Kidney (tissue), 22 donors: ENCODE results near the gene LTO1. TPM values are rescaled to one million over a fixed set of nuclear protein-coding genes. Genes with fewer than 3 reads are reported as not detected.

Experiments
- DNase-seq, 5 donors: peaks; one replicate each; pipeline ENCODE4 v3.0.0-alpha.2; 2013 to 2020
- FAIRE-seq: peaks from 2 replicates; lab custom pipeline; 2012; peaks lifted over from hg19 to GRCh38; lab: Jason Lieb, UNC
- H3K27ac ChIP-seq, 2 donors: one replicate each; pipeline ENCODE4 v1.7.0; 2013; ENCODE audit warnings: low read depth in 2 of 2, low read length in 2 of 2, inconsistent platforms in 1 of 2
- H3K27me3 ChIP-seq: one replicate; pipeline ENCODE4 v1.7.1; 2013; ENCODE audit warnings: low read length, inconsistent platforms; ENCODE audit not compliant: control insufficient read depth, insufficient read depth
- H3K36me3 ChIP-seq, 3 donors: one replicate each; pipeline versions ENCODE4 v1.7.0 to v1.7.1; 2013; ENCODE audit warnings: low read length in 3 of 3, control low read depth in 1 of 3, inconsistent platforms in 1 of 3; ENCODE audit not compliant: insufficient read depth in 3 of 3, control insufficient read depth in 2 of 3
- H3K4me1 ChIP-seq, 3 donors: one replicate each; pipeline versions ENCODE4 v1.7.0 to v1.7.1; 2013; ENCODE audit warnings: low read length in 3 of 3, inconsistent platforms in 1 of 3, low read depth in 1 of 3; ENCODE audit not compliant: control insufficient read depth in 2 of 3, insufficient read depth in 2 of 3
- H3K4me3 ChIP-seq, 3 donors: one replicate each; pipeline versions ENCODE4 v1.7.0 to v1.8.1; 2013; ENCODE audit warnings: low read length in 3 of 3, control low read depth in 1 of 3, inconsistent platforms in 1 of 3
- H3K9ac ChIP-seq, 3 donors: one replicate each; pipeline versions ENCODE4 v1.7.0 to v1.7.1; 2013; ENCODE audit warnings: low read length in 3 of 3, control low read depth in 1 of 3, inconsistent platforms in 1 of 3
- H3K9me3 ChIP-seq, 3 donors: one replicate each; pipeline versions ENCODE4 v1.7.0 to v1.7.1; 2013; ENCODE audit warnings: low read length in 3 of 3, control low read depth in 1 of 3, inconsistent platforms in 1 of 3; ENCODE audit not compliant: control insufficient read depth in 2 of 3, insufficient read depth in 1 of 3
- CTCF ChIP-seq: IDR thresholded peaks from 3 replicates; pipeline ENCODE4 v1.5.1; 2012; ENCODE audit warnings: mild to moderate bottlenecking, moderate library complexity, borderline replicate concordance; ENCODE audit not compliant: insufficient read depth; ENCODE audit errors: extremely low read depth
- intact Hi-C: fragments of 100-400 bp; cut with DNase I; formaldehyde crosslinking; loops from one replicate; pipeline ENCODE4 v1.11.1; 2022
- long read RNA-seq, 10 donors: library from polyadenylated mRNA in 1 of 10; unstranded in 1 of 10; transcript quantifications; one replicate each; pipeline ENCODE4 v2.0.0 and lab custom pipeline, GENCODE V29; 2021 to 2026
- polyA plus RNA-seq: library from polyadenylated mRNA; stranded (reverse); fragments of 350-450 nt; fragmentation: Illumina TruSeq; extraction: RNeasy Lipid Tissue Mini Kit (QIAGEN cat#74804); gene quantifications from one replicate; pipeline ENCODE4 v1.2.3, GENCODE V29; 2014; ENCODE audit warnings: low read depth, low replicate concordance; ENCODE audit not compliant: insufficient read depth
- total RNA-seq: library from RNA; stranded (reverse); fragmentation: NEBNext Ultra II Directional; extraction: Animal tissue kit (Norgen Biotek cat#: 25700); gene quantifications from one replicate; pipeline ENCODE4 v1.2.1, GENCODE V29; 2021
- donor health status: control.
- donor health status: control.
- donor health status: control.
- donor health status: control.
- donor health status: control.
- donor health status: DM: yes; HTN: yes; CAD: no.
- donor health status: Normal renal cell carcinoma (clear cell type).

Gene LTO1
- total RNA-seq (21.9 TPM), polyA plus RNA-seq (14.6 TPM)
- long read RNA-seq, donor 1, partial matches to known transcripts: 103 of 108 reads
- long read RNA-seq, donor 1, other reads (novel, unspliced or antisense): 0 of 108 reads
- long read RNA-seq, donor 2, partial matches to known transcripts: 0 of 1 reads
- long read RNA-seq, donor 2, other reads (novel, unspliced or antisense): 0 of 1 reads
- long read RNA-seq, donor 3, partial matches to known transcripts: 0 of 3 reads
- long read RNA-seq, donor 3, other reads (novel, unspliced or antisense): 0 of 3 reads
- long read RNA-seq, donor 4, partial matches to known transcripts: 0 of 3 reads
- long read RNA-seq, donor 4, other reads (novel, unspliced or antisense): 0 of 3 reads
- long read RNA-seq, donor 5: 0 reads
- long read RNA-seq, donor 6, partial matches to known transcripts: 0 of 4 reads
- long read RNA-seq, donor 6, other reads (novel, unspliced or antisense): 0 of 4 reads
- long read RNA-seq, donor 7, partial matches to known transcripts: 1 of 16 reads
- long read RNA-seq, donor 7, other reads (novel, unspliced or antisense): 11 of 16 reads
- long read RNA-seq, donor 8, partial matches to known transcripts: 120 of 122 reads
- long read RNA-seq, donor 8, other reads (novel, unspliced or antisense): 0 of 122 reads
- long read RNA-seq, donor 9, partial matches to known transcripts: 40 of 44 reads
- long read RNA-seq, donor 9, other reads (novel, unspliced or antisense): 0 of 44 reads
- long read RNA-seq, donor 10, partial matches to known transcripts: 167 of 171 reads
- long read RNA-seq, donor 10, other reads (novel, unspliced or antisense): 0 of 171 reads

DNA sequence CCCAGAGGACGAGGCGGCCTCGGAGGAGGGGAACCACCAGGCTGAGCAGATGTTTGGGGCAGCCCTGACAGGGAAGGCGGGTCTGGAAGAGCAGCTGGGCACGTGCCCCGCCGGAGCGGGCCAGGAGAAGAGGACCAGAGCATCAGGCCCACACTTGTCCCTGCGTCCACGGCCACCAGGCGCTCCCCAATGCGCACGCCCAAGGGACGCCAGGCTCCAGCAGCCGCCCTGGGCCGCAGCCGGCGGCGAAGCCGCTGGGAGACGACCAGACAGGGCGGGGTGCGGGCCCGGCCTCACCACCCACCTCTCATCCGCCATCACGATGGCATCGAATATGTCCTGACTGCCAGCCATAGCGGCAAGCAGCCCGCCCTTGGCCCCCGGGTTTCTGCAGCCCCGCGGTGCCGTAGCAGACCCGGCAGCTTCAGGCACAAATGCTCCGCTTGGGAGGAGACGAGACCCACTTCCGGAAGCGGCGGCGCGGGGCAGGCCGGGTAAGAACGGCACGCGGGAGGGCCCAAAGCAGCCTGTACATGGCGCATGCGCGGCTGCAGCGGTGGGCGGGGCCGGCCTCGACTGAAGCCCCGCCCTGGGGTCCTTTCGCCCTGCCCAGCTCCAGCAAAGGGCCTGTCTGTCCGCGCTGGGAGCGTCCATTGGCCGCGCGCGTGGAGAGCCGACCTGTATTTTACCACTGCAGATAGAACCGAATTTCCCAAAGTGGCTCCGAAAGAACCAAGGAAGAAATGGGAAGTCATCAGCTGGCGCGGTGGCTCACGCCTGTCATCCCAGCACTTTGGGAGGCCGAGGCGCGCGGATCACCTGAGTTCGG, at the start of gene LTO1:
Gene LTO1 (minus strand): TSS at position 468 of the 829 bp plus-strand sequence. CDS start 114 bp downstream, at position 354.
- H3K27ac ChIP-seq: peak within 1 kb of the TSS; percentile 57 to 80
- peak within 1 kb of the TSS; percentile 57 to 98 (median 72) for H3K9ac ChIP-seq
- peaks cover 0 to 12% (median 7%) of the 10 kb centered on the region in 3 donors for H3K36me3 ChIP-seq
- DNase-seq: peak; percentile 98 to 99 (median 98)
- no peak for FAIRE-seq
- no peaks in the 10 kb centered on the region for H3K9me3 ChIP-seq
- H3K27me3 ChIP-seq: no peaks in the 10 kb centered on the region
- peaks cover 0 to 7% (median 6%) of the 10 kb centered on the region in 3 donors for H3K4me1 ChIP-seq
- intact Hi-C loops: no loop called here
- TF ChIP-seq CTCF: no peak
- peak within 1 kb of the TSS; percentile 76 to 96 (median 95) for H3K4me3 ChIP-seq

DNA sequence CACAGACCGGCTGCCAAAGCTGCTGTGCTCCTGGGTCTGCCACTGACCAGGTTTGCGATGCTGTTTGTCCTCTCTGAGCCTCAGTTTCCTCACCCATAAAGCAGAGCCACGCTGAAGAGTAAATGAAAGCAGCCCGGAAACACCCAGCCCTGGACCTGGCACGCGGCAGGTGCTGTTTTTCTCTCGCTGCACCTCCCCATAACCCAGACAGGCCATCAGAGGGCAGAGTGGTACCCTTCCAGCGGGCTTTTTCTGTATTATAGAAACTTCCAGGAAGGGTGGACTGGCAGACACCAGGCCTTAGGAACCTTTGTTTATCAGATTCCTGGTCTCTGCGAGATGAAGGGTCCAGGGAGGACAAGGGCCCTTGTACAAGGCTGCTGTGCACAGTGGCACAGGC, 46.6 kb upstream of the LTO1 start:
- H3K4me1 ChIP-seq: no peaks in the 10 kb centered on the region
- DNase-seq (peak in 1 of 5 donors; percentile 57), FAIRE-seq (no peak)
- intact Hi-C loops: no loop called here
- H3K4me3 ChIP-seq: no peak overlapping the region
- H3K36me3 ChIP-seq: no peaks in the 10 kb centered on the region
- H3K27me3 ChIP-seq: no peaks in the 10 kb centered on the region
- TF ChIP-seq CTCF: peak; percentile 14
- no peaks in the 10 kb centered on the region for H3K9me3 ChIP-seq
- no peak overlapping the region for H3K9ac ChIP-seq
- no peak overlapping the region for H3K27ac ChIP-seq

- no peak for FAIRE-seq
These were observed 46.0 kb upstream of the LTO1 start for GRCh38 chr11:69721106-69721505.

More at GRCh38 chr11:69721106-69721505, 46.0 kb upstream of the LTO1 start:
- no peak overlapping the region for H3K9ac ChIP-seq
- no peak overlapping the region for H3K27ac ChIP-seq
- H3K4me3 ChIP-seq: no peak overlapping the region
- TF ChIP-seq CTCF: no peak
- DNase-seq: peak in 3 of 5 donors; percentile 64 to 79 (median 76)
- intact Hi-C loops: no loop called here
- H3K27me3 ChIP-seq: no peaks in the 10 kb centered on the region
- H3K9me3 ChIP-seq: no peaks in the 10 kb centered on the region
- no peaks in the 10 kb centered on the region for H3K36me3 ChIP-seq
- H3K4me1 ChIP-seq: no peaks in the 10 kb centered on the region
